Adipocyte (in vitro differentiated cells): ENCODE results near the gene AURKAIP1.

Experiments
- DNase-seq: peaks from one replicate; pipeline ENCODE4 v3.0.0-alpha.2; 2015; ENCODE audit warnings: low read depth
- H3K27me3 ChIP-seq: replicated peaks from 2 replicates; pipeline ENCODE4 v1.7.0; 2013; ENCODE audit warnings: mild to moderate bottlenecking, low read length, moderate library complexity; ENCODE audit not compliant: control insufficient read depth, insufficient read depth
- H3K36me3 ChIP-seq: 2 replicates; pipeline ENCODE4 v1.7.0; 2013; ENCODE audit warnings: low read length, mild to moderate bottlenecking, moderate library complexity; ENCODE audit not compliant: control insufficient read depth, insufficient read depth, severe bottlenecking
- H3K4me1 ChIP-seq: 2 replicates; pipeline ENCODE4 v1.7.0; 2013; ENCODE audit warnings: mild to moderate bottlenecking, low read length, moderate library complexity; ENCODE audit not compliant: control insufficient read depth, insufficient read depth
- H3K4me3 ChIP-seq: 2 replicates; pipeline ENCODE4 v1.7.0; 2013; ENCODE audit warnings: mild to moderate bottlenecking, low read length, moderate library complexity
- H3K9ac ChIP-seq: 2 replicates; pipeline ENCODE4 v1.7.0; 2013; ENCODE audit warnings: mild to moderate bottlenecking, low read length, moderate library complexity
- H3K9me3 ChIP-seq: 2 replicates; pipeline ENCODE4 v1.7.0; 2013; ENCODE audit warnings: mild to moderate bottlenecking, low read length, moderate library complexity; ENCODE audit not compliant: control insufficient read depth

Gene AURKAIP1

GRCh38 chr1:1366699-1367066, 8.3 kb downstream of the AURKAIP1 start:
- Histone ChIP-seq H3K9ac (no peak overlapping the region), H3K4me3 (no peak overlapping the region), H3K4me1 (peaks cover 19% of the 10 kb centered on the region), H3K36me3 (no peaks in the 10 kb centered on the region), H3K27me3 (no peaks in the 10 kb centered on the region), H3K9me3 (no peaks in the 10 kb centered on the region)
- no peak for DNase-seq

- DNase-seq: no peak
- no peaks in the 10 kb centered on the region for H3K36me3 ChIP-seq
- no peaks in the 10 kb centered on the region for H3K9me3 ChIP-seq
- no peaks in the 10 kb centered on the region for H3K27me3 ChIP-seq
- H3K4me3 ChIP-seq: no peak overlapping the region
- no peak overlapping the region for H3K9ac ChIP-seq
- peaks cover 19% of the 10 kb centered on the region for H3K4me1 ChIP-seq
Observed at GRCh38 chr1:1365875-1366698, 8.9 kb downstream of the AURKAIP1 start.

- no peak for DNase-seq
- no peaks in the 10 kb centered on the region for H3K9me3 ChIP-seq
- H3K9ac ChIP-seq: no peak overlapping the region
- H3K36me3 ChIP-seq: no peaks in the 10 kb centered on the region
- H3K4me1 ChIP-seq: peaks cover 28% of the 10 kb centered on the region
- no peak overlapping the region for H3K4me3 ChIP-seq
- no peaks in the 10 kb centered on the region for H3K27me3 ChIP-seq
Observed at GRCh38 chr1:1364266-1364665, 10.7 kb downstream of the AURKAIP1 start.

GRCh38 chr1:1361982-1362423, 13.0 kb downstream of the AURKAIP1 start:
- peak; percentile 92 for DNase-seq
- Histone ChIP-seq H3K36me3 (no peaks in the 10 kb centered on the region), H3K4me3 (peak overlapping the region; percentile 68)

GRCh38 chr1:1361233-1361981, 13.6 kb downstream of the AURKAIP1 start:
- no peaks in the 10 kb centered on the region for H3K36me3 ChIP-seq
- peak overlapping the region; percentile 68 for H3K4me3 ChIP-seq
- no peaks in the 10 kb centered on the region for H3K9me3 ChIP-seq
- peak; percentile 41 for DNase-seq
- H3K4me1 ChIP-seq: peaks cover 35% of the 10 kb centered on the region
- H3K9ac ChIP-seq: peak overlapping the region; percentile 89
- no peaks in the 10 kb centered on the region for H3K27me3 ChIP-seq

More at GRCh38 chr1:1361982-1362423, 13.0 kb downstream of the AURKAIP1 start:
- H3K9me3 ChIP-seq: no peaks in the 10 kb centered on the region
- peak overlapping the region; percentile 89 for H3K9ac ChIP-seq
- H3K27me3 ChIP-seq: no peaks in the 10 kb centered on the region
- peaks cover 35% of the 10 kb centered on the region for H3K4me1 ChIP-seq

- H3K36me3 ChIP-seq: no peaks in the 10 kb centered on the region
- peak overlapping the region; percentile 68 for H3K4me3 ChIP-seq
- H3K9ac ChIP-seq: peak overlapping the region; percentile 100
- DNase-seq: peak; percentile 92
- H3K4me1 ChIP-seq: peaks cover 35% of the 10 kb centered on the region
- H3K27me3 ChIP-seq: no peaks in the 10 kb centered on the region
- no peaks in the 10 kb centered on the region for H3K9me3 ChIP-seq
Observed at GRCh38 chr1:1360506-1361169, 14.4 kb downstream of the AURKAIP1 start.

GRCh38 chr1:1359664-1360468, 15.1 kb downstream of the AURKAIP1 start:
- H3K4me1 ChIP-seq: peaks cover 35% of the 10 kb centered on the region
- no peaks in the 10 kb centered on the region for H3K27me3 ChIP-seq
- no peaks in the 10 kb centered on the region for H3K9me3 ChIP-seq
- peak overlapping the region; percentile 89 for H3K4me3 ChIP-seq
- peak overlapping the region; percentile 100 for H3K9ac ChIP-seq
- DNase-seq: peak; percentile 92
- H3K36me3 ChIP-seq: no peaks in the 10 kb centered on the region

GRCh38 chr1:1359308-1359663, 15.7 kb downstream of the AURKAIP1 start:
- Histone ChIP-seq H3K36me3 (peaks cover 6% of the 10 kb centered on the region), H3K27me3 (no peaks in the 10 kb centered on the region), H3K4me3 (peak overlapping the region; percentile 89), H3K4me1 (peaks cover 35% of the 10 kb centered on the region), H3K9me3 (no peaks in the 10 kb centered on the region), H3K9ac (peak overlapping the region; percentile 100)
- DNase-seq: peak; percentile 85

GRCh38 chr1:1358433-1359271, 16.4 kb downstream of the AURKAIP1 start, which contains the start of gene MXRA8:
TSS of gene MXRA8 (minus strand) at chr1:1358555. CDS start at chr1:1358504, 51 bp downstream.
- Histone ChIP-seq H3K4me3 (peak within 1 kb of the TSS; percentile 89), H3K27me3 (no peaks in the 10 kb centered on the region), H3K9ac (peak within 1 kb of the TSS; percentile 100), H3K36me3 (peaks cover 12% of the 10 kb centered on the region), H3K9me3 (no peaks in the 10 kb centered on the region), H3K4me1 (peaks cover 37% of the 10 kb centered on the region)
- DNase-seq: peak; percentile 95

GRCh38 chr1:1357871-1358432, 17.1 kb downstream of the AURKAIP1 start:
- DNase-seq: peak; percentile 56
- Histone ChIP-seq H3K4me3 (peak overlapping the region; percentile 89), H3K36me3 (peaks cover 19% of the 10 kb centered on the region), H3K9me3 (no peaks in the 10 kb centered on the region), H3K27me3 (no peaks in the 10 kb centered on the region), H3K4me1 (peaks cover 43% of the 10 kb centered on the region), H3K9ac (peak overlapping the region; percentile 100)
